Stimulated activated CD4-positive, alpha-beta T cell treated with anti-CD3 and anti-CD28 coated beads, Interleukin-2, amount 100 ng/mL, for 24 hours (primary cell): ENCODE results near the gene PRKAG3.
"Not testable (repeated sequence)": the region's sequence is repeated elsewhere in the genome, so short reads cannot be mapped to it uniquely, and the experiment has no call there.

Experiments
- DNase-seq, 2 donors: peaks; one replicate each; pipeline ENCODE4 v3.0.0-alpha.2; 2020

PRKAG3 gene

DNA sequence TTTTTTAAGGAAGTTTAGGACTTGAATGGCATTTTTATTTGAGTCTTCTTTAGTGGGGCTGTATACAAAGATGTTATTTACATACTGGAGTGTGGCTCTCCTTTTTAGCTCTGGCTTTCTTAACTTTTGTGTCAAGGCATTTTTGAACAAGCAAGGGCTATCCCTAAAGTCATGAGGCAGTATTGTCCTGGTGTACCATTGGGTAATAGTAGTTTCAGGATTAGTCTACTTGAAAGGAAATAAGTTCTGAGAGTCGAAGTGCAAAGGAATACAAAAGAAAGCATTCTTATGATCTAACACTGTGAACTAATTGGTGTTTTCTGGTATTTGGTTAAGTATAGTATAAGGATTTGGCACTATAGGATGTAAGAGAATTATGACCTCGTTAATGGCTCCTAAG is 51.6 kb downstream of the PRKAG3 start:
- DNase-seq, result no peak

DNA sequence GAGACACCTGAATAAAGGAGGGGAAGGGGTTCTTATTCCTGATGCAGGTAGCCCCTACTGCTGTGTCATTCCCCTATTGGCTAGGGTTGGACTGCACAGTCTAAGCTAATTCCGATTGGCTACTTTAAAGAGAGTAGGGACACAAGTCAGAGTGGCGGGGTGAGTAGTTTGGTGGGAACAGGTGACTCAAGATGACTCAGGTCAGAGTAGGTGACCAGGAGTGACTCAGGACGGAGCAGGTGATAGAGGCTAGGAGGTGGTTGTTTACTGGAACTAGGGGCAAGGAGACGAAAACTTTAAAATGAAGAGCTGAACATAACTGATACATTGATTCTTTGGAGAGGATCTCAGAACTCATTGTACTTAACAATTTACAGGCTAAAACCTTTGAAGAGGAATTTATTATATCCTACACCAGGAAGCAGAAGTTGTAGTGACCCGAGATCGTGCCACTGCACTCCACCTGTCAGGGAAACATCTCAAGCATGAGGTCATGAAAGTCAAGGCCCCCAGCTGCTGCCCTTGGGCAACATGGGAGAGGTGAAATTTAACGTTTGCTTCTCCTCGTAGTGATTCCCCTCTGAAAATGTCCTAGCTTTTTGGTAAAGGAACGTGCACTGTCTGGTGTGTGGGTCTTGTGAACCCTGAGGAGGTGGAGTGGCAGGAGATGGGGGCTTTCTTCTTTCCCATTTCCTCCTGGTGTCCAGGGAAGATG is 54.2 kb downstream of the PRKAG3 start:
- DNase-seq, result no peak

DNA sequence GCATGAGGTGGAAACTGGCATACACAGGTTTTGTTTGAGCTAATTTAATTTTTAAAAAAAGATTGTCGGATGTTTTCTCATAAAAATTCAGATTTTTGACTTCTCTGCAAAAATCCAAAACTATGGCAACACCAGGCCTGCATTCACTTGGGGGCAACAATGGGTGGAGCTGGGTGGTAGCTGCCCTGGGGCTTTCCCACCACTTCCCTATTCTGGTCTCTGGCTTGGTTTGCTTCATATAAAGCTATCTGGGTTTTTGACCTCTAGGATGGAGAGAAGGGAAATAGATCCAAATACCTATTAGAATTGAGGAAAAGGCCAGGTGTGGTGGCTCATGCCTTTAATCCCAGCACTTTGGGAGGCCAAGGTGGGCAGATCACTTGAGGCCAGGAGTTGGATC is 55.1 kb downstream of the PRKAG3 start:
- DNase-seq, result no peak

DNA sequence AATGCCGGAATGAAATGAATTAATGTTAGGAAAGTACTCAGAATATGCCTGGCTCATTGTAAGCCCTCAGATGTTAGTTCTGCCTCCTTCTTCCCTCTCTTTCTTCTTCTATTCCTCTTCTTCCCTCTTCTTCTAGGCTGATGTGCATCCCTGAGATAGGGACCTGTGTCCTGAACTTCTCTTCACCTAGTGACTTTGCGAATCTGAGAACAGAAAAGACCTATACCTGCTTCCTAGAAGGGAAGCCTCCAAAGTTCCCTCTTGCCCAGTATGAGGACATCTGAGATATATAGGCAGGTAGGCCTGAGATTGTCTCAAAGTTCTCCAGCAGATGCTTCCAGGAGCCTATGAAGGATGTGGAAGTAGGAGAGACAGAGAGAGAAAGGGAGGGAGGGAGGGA is 57.7 kb downstream of the PRKAG3 start:
- no peak for DNase-seq

DNA sequence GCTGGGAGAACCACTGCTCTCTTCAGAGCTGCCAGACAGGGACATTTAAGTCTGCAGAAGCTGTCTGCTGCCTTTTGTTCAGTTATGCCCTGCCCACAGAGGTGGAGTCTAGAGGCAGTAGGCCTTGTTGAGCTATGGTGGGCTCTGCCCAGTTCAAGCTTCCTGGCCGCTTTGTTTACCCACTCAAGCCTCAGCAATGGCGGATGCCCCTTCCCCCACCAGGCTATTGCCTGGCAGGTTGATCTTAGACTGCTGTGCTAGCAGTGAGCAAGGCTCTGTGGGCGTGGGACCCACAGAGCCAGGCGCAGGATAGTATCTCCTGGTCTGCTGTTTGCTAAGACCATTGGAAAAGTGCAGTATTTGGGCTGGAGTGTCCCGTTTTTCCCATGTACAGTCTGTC is 58.8 kb downstream of the PRKAG3 start:
- DNase-seq, result not testable (repeated sequence)
